Right lobe of liver (tissue), 6 donors: ENCODE results near the gene TARS1. TPM values are rescaled to one million over a fixed set of nuclear protein-coding genes. Genes with fewer than 3 reads are reported as not detected.
"Not testable (repeated sequence)": the region's sequence is repeated elsewhere in the genome, so short reads cannot be mapped to it uniquely, and the experiment has no call there.

Experiments used
- ATAC-seq, 4 donors: fragments of 200-7000 bp; cut with Tn5 transposase; one replicate each; pipeline ENCODE4 v1.9.1; 2020; ENCODE audit warnings: mild to moderate bottlenecking in 4 of 4, moderate library complexity in 4 of 4
- DNase-seq, 3 donors: peaks; one replicate each; pipeline ENCODE4 v3.0.0-alpha.2; 2020
- H3K27ac ChIP-seq, 3 donors: fragments of 200-600 bp; one replicate each; pipeline ENCODE4 v1.8.0; 2022
- H3K27me3 ChIP-seq, 2 donors: fragments of 200-600 bp; one replicate each; pipeline ENCODE4 v1.8.0; 2022
- H3K36me3 ChIP-seq, 4 donors: fragments of 200-600 bp; sonication (generic) in 1 of 4; one replicate each; pipeline versions ENCODE4 v1.5.1 to v1.8.0; 2017 to 2022; ENCODE audit warnings: control low read depth in 1 of 4
- H3K4me1 ChIP-seq, 4 donors: fragments of 200-600 bp; sonication (generic) in 1 of 4; one replicate each; pipeline versions ENCODE4 v1.5.1 to v1.8.0; 2017 to 2022; ENCODE audit warnings: control low read depth in 1 of 4
- H3K4me3 ChIP-seq, 3 donors: fragments of 200-600 bp; one replicate each; pipeline ENCODE4 v1.8.0; 2022
- H3K9me3 ChIP-seq, 4 donors: fragments of 200-600 bp; sonication (generic) in 1 of 4; one replicate each; pipeline versions ENCODE4 v1.5.1 to v1.8.0; 2017 to 2022; ENCODE audit warnings: control low read depth in 1 of 4
- CTCF ChIP-seq, 4 donors: fragments of 200-600 bp in 3 of 4; fragments of 450-650 bp in 1 of 4; IDR thresholded peaks; one replicate each; pipeline versions ENCODE4 v1.5.1 to v1.8.0; 2016 to 2022; ENCODE audit warnings: antibody characterized with exemption in 4 of 4, mild to moderate bottlenecking in 2 of 4
- POLR2A ChIP-seq: fragments of 450-650 bp; IDR thresholded peaks from one replicate; pipeline ENCODE4 v1.6.1; 2017; ENCODE audit warnings: antibody characterized with exemption, mild to moderate bottlenecking
- WGBS: methylation state at CpG from one replicate; pipeline ENCODE4 v1.1.6; 2018; ENCODE audit warnings: low coverage, low lambda C conversion rate; ENCODE audit not compliant: insufficient coverage; ENCODE audit errors: missing lambda C conversion rate; 5-methylcytosine and 5-hydroxymethylcytosine counted together
- intact Hi-C, 2 donors: fragments of 100-400 bp; cut with DNase I; formaldehyde crosslinking; loops; one replicate each; pipeline versions ENCODE4 v1.11.2 to v1.14.1; 2022
- total RNA-seq, 6 experiments: library from RNA; depleted of rRNA in 2 of 6; stranded (reverse); fragments of >200 nt in 2 of 6; fragmentation: NEBNext Ultra II Directional in 3 of 6; extraction: Animal tissue kit (Norgen Biotek cat#: 25700) in 3 of 6; gene quantifications; one replicate each; pipeline versions ENCODE4 v1.1.0 to v1.2.4, GENCODE V29; 2016 to 2023
- donor health status: DM: no; HTN: yes; CAD: no.
- donor health status: DM: no; HTN: no; CAD: no.
- donor health status: DM: no; HTN: no; CAD: no.
- donor health status: DM: no; HTN: yes; CAD: no.
- donor health status: DM: no; HTN: yes; CAD: no.

Gene TARS1
- total RNA-seq, 6 experiments from 2014 or later, result 43.2 to 118 (median 98.3) TPM

GRCh38 chr5:33509036-33509435 lies 68.3 kb downstream of the TARS1 start:
- 74% methylated on average over 3 of the region's 3 CpGs for WGBS
- no peaks in the 10 kb centered on the region for H3K4me1 ChIP-seq

GRCh38 chr5:33513462-33514185 lies 72.9 kb downstream of the TARS1 start:
- Histone ChIP-seq H3K27me3 (no peaks in the 10 kb centered on the region), H3K4me1 (no peaks in the 10 kb centered on the region), H3K4me3 (no peak overlapping the region), H3K27ac (no peak overlapping the region), H3K9me3 (no peaks in the 10 kb centered on the region), H3K36me3 (no peaks in the 10 kb centered on the region)
- ATAC-seq (no peak), DNase-seq (no peak)
- TF ChIP-seq POLR2A, result no peak
- TF ChIP-seq CTCF (IDR thresholded peaks at IDR 0.05), result no peak
- 66% methylated on average over 3 of the region's 3 CpGs for WGBS
- intact Hi-C loops, result no loop called here

More at GRCh38 chr5:33509036-33509435, 68.3 kb downstream of the TARS1 start:
- no peaks in the 10 kb centered on the region for H3K36me3 ChIP-seq
- H3K27me3 ChIP-seq, result no peaks in the 10 kb centered on the region
- H3K4me3 ChIP-seq, result no peak overlapping the region
- intact Hi-C loops, result no loop called here
- H3K9me3 ChIP-seq, result no peaks in the 10 kb centered on the region
- DNase-seq (no peak), ATAC-seq (no peak)
- TF ChIP-seq CTCF (IDR thresholded peaks at IDR 0.05) (no peak), POLR2A (no peak)
- H3K27ac ChIP-seq, result no peak overlapping the region

- H3K4me1 ChIP-seq, H3K27ac ChIP-seq, ATAC-seq, intact Hi-C loops, H3K27me3 ChIP-seq, H3K36me3 ChIP-seq, H3K4me3 ChIP-seq, DNase-seq, H3K9me3 ChIP-seq: not testable (repeated sequence)
- no CpG with 5 or more reads among the region's 32 CpGs for WGBS
These were observed 74.6 kb downstream of the TARS1 start for GRCh38 chr5:33515366-33515765.

GRCh38 chr5:33516421-33516820 lies 75.7 kb downstream of the TARS1 start:
- Histone ChIP-seq H3K36me3 (no peaks in the 10 kb centered on the region), H3K4me3 (no peak overlapping the region), H3K9me3 (no peaks in the 10 kb centered on the region), H3K4me1 (no peaks in the 10 kb centered on the region), H3K27ac (no peak overlapping the region), H3K27me3 (no peaks in the 10 kb centered on the region)
- no peak for DNase-seq
- intact Hi-C loops, result no loop called here
- TF ChIP-seq POLR2A, result no peak
- TF ChIP-seq CTCF (IDR thresholded peaks at IDR 0.05), result no peak
- WGBS, result 15% methylated on average over 2 of the region's 2 CpGs
- ATAC-seq, result no peak
